Measurements from ENCODE around the gene LRR1. TPM values are rescaled to one million over a fixed set of nuclear protein-coding genes. Genes with fewer than 3 reads are reported as not detected.
"Not testable (repeated sequence)": the region's sequence is repeated elsewhere in the genome, so short reads cannot be mapped to it uniquely, and the experiment has no call there.

LRR1 gene
- total RNA-seq, 2 donors from 2014 or later: 44.1 to 53.1 TPM

- Mint-ChIP-seq H3K4me1 (ENCODE audit: low read depth) (peaks cover 45% of the 10 kb centered on the region), H3K36me3 (ENCODE audit: insufficient read depth in 2 of 2) (peaks cover 7 to 15% of the 10 kb centered on the region in 2 donors), H3K9me3 (no peaks in the 10 kb centered on the region), H3K4me3 (peak overlapping the region; percentile 99), H3K27me3 (ENCODE audit: low read depth) (no peaks in the 10 kb centered on the region), H3K27ac (peak overlapping the region; percentile 99)
- peak in 1 of 2 donors; percentile 21 for DNase-seq
- peak; percentile 7 to 12 for ATAC-seq (replicated peaks in 1 of 2)
These were observed 603 bp upstream of the LRR1 start for GRCh38 chr14:49598189-49598484.

DNA sequence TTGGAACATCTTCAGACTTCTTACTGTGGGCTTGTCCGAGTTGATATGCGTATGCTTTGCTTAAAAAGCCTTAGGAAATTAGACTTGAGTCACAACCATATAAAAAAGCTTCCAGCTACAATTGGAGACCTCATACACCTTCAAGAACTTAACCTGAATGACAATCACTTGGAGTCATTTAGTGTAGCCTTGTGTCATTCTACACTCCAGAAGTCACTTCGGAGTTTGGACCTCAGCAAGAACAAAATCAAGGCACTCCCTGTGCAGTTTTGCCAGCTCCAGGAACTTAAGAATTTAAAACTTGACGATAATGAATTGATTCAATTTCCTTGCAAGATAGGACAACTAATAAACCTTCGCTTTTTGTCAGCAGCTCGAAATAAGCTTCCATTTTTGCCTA lies 8.8 kb downstream of the LRR1 start:
- DNase-seq (no peak), ATAC-seq (replicated peaks in 1 of 2) (no peak)
- H3K4me3 Mint-ChIP-seq: no peak overlapping the region
- peaks cover 4 to 25% of the 10 kb centered on the region in 2 donors for H3K36me3 Mint-ChIP-seq (ENCODE audit: insufficient read depth in 2 of 2)
- H3K27ac Mint-ChIP-seq: no peak overlapping the region
- H3K27me3 Mint-ChIP-seq (ENCODE audit: low read depth): no peaks in the 10 kb centered on the region
- H3K4me1 Mint-ChIP-seq (ENCODE audit: low read depth): peaks cover 13% of the 10 kb centered on the region
- H3K9me3 Mint-ChIP-seq: no peaks in the 10 kb centered on the region

GRCh38 chr14:49612251-49612650 lies 13.5 kb downstream of the LRR1 start:
- ATAC-seq (replicated peaks in 1 of 2): no peak
- H3K4me1 Mint-ChIP-seq (ENCODE audit: low read depth): peaks cover 13% of the 10 kb centered on the region
- DNase-seq: no peak
- H3K27ac Mint-ChIP-seq: peak overlapping the region; percentile 57
- no peaks in the 10 kb centered on the region for H3K27me3 Mint-ChIP-seq (ENCODE audit: low read depth)
- H3K4me3 Mint-ChIP-seq: no peak overlapping the region
- peaks cover 2 to 8% of the 10 kb centered on the region in 2 donors for H3K36me3 Mint-ChIP-seq (ENCODE audit: insufficient read depth in 2 of 2)
- no peaks in the 10 kb centered on the region for H3K9me3 Mint-ChIP-seq

DNA sequence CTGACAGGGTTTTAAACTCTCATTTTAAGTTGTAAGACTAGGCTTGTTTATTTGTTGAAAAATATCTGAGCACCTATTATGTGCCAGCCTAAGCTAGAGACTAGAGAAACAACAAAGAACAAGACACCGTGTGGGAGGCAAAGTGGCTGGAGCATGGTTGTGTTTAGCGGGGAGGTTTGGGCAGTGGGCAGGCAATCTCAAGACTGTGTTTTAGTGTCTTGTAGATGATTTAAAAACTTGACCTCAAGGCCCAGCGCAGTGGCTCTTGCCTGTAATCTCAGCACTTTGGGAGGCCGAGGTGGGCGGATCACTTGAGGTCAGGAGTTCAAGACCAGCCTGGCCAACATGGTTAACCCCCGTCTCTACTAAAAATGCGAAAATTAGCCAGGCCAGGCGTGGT lies 13.9 kb downstream of the LRR1 start:
- DNase-seq: no peak
- Mint-ChIP-seq H3K4me3 (no peak overlapping the region), H3K4me1 (ENCODE audit: low read depth) (peaks cover 17% of the 10 kb centered on the region), H3K27me3 (ENCODE audit: low read depth) (no peaks in the 10 kb centered on the region), H3K27ac (no peak overlapping the region), H3K36me3 (ENCODE audit: insufficient read depth in 2 of 2) (peaks cover 2 to 7% of the 10 kb centered on the region in 2 donors), H3K9me3 (no peaks in the 10 kb centered on the region)
- no peak for ATAC-seq (replicated peaks in 1 of 2)

- ATAC-seq (replicated peaks in 1 of 2): no peak
- peaks cover 32% of the 10 kb centered on the region for H3K4me1 Mint-ChIP-seq (ENCODE audit: low read depth)
- H3K27me3 Mint-ChIP-seq (ENCODE audit: low read depth): no peaks in the 10 kb centered on the region
- no peak for DNase-seq
- H3K36me3 Mint-ChIP-seq (ENCODE audit: insufficient read depth in 2 of 2): peaks cover 6 to 17% of the 10 kb centered on the region in 2 donors
- no peaks in the 10 kb centered on the region for H3K9me3 Mint-ChIP-seq
- no peak overlapping the region for H3K4me3 Mint-ChIP-seq
- no peak overlapping the region for H3K27ac Mint-ChIP-seq
These were observed 15.5 kb downstream of the LRR1 start for GRCh38 chr14:49614196-49614595.

GRCh38 chr14:49615776-49616175 lies 17.0 kb downstream of the LRR1 start:
- Mint-ChIP-seq H3K4me3 (no peak overlapping the region), H3K4me1 (ENCODE audit: low read depth) (peaks cover 33% of the 10 kb centered on the region), H3K27ac (no peak overlapping the region), H3K27me3 (ENCODE audit: low read depth) (no peaks in the 10 kb centered on the region), H3K9me3 (no peaks in the 10 kb centered on the region), H3K36me3 (ENCODE audit: insufficient read depth in 2 of 2) (peaks cover 7 to 20% of the 10 kb centered on the region in 2 donors)
- ATAC-seq (replicated peaks in 1 of 2) (no peak), DNase-seq (no peak)

DNA sequence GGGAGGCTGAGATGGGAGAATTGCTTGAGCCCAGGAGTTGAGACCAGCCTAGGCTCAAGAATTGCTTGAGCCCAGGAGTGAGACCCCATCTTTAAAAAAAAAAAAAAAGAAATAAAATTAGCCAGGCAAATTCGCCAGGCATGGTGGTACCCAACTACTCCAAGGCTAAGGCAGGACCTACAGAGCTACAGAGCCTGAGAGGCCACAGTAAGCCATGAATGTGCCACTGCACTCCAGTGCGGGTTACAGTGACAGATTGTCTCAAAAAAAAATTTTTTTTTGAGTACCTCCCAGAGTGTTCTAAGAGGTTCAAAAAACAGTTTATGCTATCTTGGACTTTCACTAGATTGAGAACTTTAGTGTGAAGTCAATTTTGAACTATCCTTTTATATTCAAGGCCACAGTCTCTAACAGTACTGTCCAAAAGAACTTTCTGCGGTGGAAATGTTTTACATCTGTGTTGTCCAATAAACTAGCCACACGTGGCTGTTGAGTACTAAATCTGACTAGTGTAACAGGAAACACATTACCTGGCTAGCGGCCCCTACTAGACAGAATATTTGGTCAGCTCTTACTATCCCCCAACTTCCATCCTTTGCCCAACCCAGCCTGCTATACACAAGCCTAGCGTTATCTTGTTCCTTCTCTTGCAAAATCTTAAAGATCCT lies 19.2 kb downstream of the LRR1 start:
- Mint-ChIP-seq H3K4me1 (ENCODE audit: low read depth) (peaks cover 39% of the 10 kb centered on the region), H3K27me3 (ENCODE audit: low read depth) (no peaks in the 10 kb centered on the region), H3K4me3 (peak overlapping the region; percentile 2 to 98), H3K27ac (peak overlapping the region; percentile 99), H3K9me3 (no peaks in the 10 kb centered on the region), H3K36me3 (ENCODE audit: insufficient read depth in 2 of 2) (peaks cover 12 to 33% of the 10 kb centered on the region in 2 donors)
- DNase-seq (no peak), ATAC-seq (replicated peaks in 1 of 2) (no peak)

- Mint-ChIP-seq H3K4me3 (peak overlapping the region; percentile 96 to 98), H3K4me1 (ENCODE audit: low read depth) (peaks cover 46% of the 10 kb centered on the region), H3K36me3 (ENCODE audit: insufficient read depth in 2 of 2) (peaks cover 12 to 33% of the 10 kb centered on the region in 2 donors), H3K27ac (peak overlapping the region; percentile 99)
- H3K27me3 Mint-ChIP-seq (ENCODE audit: low read depth); DNase-seq; H3K9me3 Mint-ChIP-seq; ATAC-seq (replicated peaks in 1 of 2): not testable (repeated sequence)
These were observed 20.5 kb downstream of the LRR1 start for GRCh38 chr14:49619273-49619672.

DNA sequence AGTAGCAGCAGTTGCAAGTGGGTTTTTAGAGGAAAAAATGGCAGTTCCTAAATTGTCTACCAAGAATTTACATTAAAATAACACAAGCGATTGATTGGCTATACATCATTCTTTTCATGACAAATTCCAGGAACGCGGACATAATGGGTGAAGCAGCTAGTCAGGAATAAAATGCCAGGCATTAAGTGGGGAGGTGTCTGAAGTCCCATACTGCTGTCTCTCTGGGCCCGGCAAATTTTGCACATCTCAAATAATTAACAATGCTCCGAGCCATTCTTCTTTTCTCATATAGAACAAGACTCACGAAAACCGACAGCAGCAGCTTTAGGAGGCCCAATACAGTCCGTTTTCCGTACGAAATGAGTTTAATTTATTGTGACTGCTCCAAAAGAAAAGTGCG lies 21.0 kb downstream of the LRR1 start:
- H3K4me3 Mint-ChIP-seq: peak overlapping the region; percentile 96 to 98
- H3K36me3 Mint-ChIP-seq (ENCODE audit: insufficient read depth in 2 of 2): peaks cover 12 to 33% of the 10 kb centered on the region in 2 donors
- H3K4me1 Mint-ChIP-seq (ENCODE audit: low read depth): peaks cover 49% of the 10 kb centered on the region
- DNase-seq (no peak), ATAC-seq (replicated peaks in 1 of 2) (no peak)
- H3K27me3 Mint-ChIP-seq (ENCODE audit: low read depth): no peaks in the 10 kb centered on the region
- H3K27ac Mint-ChIP-seq: peak overlapping the region; percentile 99
- H3K9me3 Mint-ChIP-seq: no peaks in the 10 kb centered on the region

DNA sequence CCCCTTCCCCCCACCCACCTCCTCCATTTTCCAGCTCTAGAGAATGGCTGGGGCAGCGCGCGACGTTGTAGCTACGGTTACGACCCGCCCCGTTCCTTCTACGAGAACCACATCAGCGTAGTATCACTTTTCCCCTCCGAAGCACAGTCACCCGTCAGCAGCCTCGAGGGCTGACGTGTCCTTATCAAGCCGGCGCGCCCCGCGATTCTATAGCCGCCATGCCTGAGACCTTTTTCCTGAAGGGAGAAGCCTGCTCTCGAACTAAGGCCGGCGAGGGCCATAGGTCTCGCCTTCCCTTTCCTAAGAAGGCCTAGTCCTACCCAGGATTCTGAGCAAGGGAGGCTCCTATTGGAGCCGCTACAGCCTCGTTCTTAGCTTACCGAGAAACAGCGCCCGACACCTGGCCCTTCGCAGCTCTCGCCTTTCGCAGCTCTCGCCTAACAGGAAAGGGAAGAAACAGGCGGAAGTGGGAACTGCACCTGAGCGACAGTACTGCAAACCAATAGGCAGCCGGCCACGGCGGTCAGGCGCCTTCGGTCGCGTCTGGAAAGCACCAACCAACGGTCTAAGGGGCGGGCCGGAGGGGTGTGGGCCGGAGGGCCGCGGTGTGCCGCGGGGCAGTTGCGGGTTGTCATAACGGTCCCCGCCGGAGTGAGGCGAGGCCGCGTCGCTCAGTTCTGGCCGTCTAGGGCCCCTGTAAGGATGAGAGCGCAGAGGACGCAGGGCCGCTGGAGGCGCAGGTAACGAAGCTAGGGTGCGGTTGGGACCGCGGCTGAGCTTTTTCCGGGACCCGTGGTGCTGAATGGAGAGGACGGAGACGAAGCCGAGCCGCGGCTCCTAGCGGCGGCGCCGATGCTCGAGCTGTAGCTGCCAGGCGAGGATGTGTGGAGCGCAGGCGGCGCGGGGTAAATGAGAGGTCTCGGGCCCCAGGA lies 21.7 kb downstream of the LRR1 start, which contains the start of the genes MGAT2 and RPL36AL:
TSS of gene MGAT2 (plus strand) at position 618 of the 932 bp plus-strand sequence. CDS start 470 bp downstream, outside the sequence.
TSS of gene RPL36AL (minus strand) at position 445 of the 932 bp plus-strand sequence. CDS start 1,522 bp downstream, outside the sequence.
- Mint-ChIP-seq H3K36me3 (ENCODE audit: insufficient read depth in 2 of 2) (peaks cover 12 to 33% of the 10 kb centered on the region in 2 donors), H3K4me1 (ENCODE audit: low read depth) (peaks cover 55% of the 10 kb centered on the region), H3K4me3 (peak within 1 kb of the TSS; percentile 96 to 98), H3K9me3 (no peaks in the 10 kb centered on the region), H3K27me3 (ENCODE audit: low read depth) (no peaks in the 10 kb centered on the region), H3K27ac (peak within 1 kb of the TSS; percentile 99)
- peak; percentile 97 to 98 for DNase-seq
- peak; percentile 90 for ATAC-seq (replicated peaks in 1 of 2)

DNA sequence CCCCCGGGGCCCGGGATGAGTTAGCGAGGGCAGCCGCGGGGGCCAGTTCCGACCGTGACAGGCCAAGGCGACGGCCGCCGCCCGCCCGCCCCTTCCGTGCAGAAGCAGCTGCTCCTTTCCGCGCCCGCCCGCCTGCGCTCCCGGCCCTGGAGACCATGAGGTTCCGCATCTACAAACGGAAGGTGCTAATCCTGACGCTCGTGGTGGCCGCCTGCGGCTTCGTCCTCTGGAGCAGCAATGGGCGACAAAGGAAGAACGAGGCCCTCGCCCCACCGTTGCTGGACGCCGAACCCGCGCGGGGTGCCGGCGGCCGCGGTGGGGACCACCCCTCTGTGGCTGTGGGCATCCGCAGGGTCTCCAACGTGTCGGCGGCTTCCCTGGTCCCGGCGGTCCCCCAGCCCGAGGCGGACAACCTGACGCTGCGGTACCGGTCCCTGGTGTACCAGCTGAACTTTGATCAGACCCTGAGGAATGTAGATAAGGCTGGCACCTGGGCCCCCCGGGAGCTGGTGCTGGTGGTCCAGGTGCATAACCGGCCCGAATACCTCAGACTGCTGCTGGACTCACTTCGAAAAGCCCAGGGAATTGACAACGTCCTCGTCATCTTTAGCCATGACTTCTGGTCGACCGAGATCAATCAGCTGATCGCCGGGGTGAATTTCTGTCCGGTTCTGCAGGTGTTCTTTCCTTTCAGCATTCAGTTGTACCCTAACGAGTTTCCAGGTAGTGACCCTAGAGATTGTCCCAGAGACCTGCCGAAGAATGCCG lies 22.6 kb downstream of the LRR1 start:
- ATAC-seq (replicated peaks in 1 of 2) (peak in 1 of 2 donors; percentile 19), DNase-seq (peak; percentile 64 to 69)
- H3K27ac Mint-ChIP-seq: peak overlapping the region; percentile 95
- H3K4me3 Mint-ChIP-seq: peak overlapping the region; percentile 96 to 98
- no peaks in the 10 kb centered on the region for H3K27me3 Mint-ChIP-seq (ENCODE audit: low read depth)
- H3K4me1 Mint-ChIP-seq (ENCODE audit: low read depth): peaks cover 59% of the 10 kb centered on the region
- H3K9me3 Mint-ChIP-seq: no peaks in the 10 kb centered on the region
- peaks cover 13 to 36% of the 10 kb centered on the region in 2 donors for H3K36me3 Mint-ChIP-seq (ENCODE audit: insufficient read depth in 2 of 2)

GRCh38 chr14:49622022-49622607 lies 23.4 kb downstream of the LRR1 start:
- no peak for ATAC-seq (replicated peaks in 1 of 2)

More at GRCh38 chr14:49622022-49622607, 23.4 kb downstream of the LRR1 start:
- no peak for DNase-seq
- Mint-ChIP-seq H3K27ac (peak overlapping the region; percentile 95), H3K36me3 (ENCODE audit: insufficient read depth in 2 of 2) (peaks cover 13 to 40% of the 10 kb centered on the region in 2 donors), H3K27me3 (ENCODE audit: low read depth) (no peaks in the 10 kb centered on the region), H3K4me3 (peak overlapping the region; percentile 96 to 98), H3K9me3 (no peaks in the 10 kb centered on the region), H3K4me1 (ENCODE audit: low read depth) (peaks cover 62% of the 10 kb centered on the region)
